Panc1 (cell line): Measurements from ENCODE around the gene OR51B4. TPM values are rescaled to one million over a fixed set of nuclear protein-coding genes. Genes with fewer than 3 reads are reported as not detected.

Experiments
- ATAC-seq: fragments of 200-7000 bp; cut with Tn5 transposase; 2 replicates; pipeline ENCODE4 v1.9.1; 2020; ENCODE audit warnings: mild to moderate bottlenecking, moderate library complexity
- BruUV-seq: library from RNA; stranded (reverse); fragments of 400-500 nt; replicated peaks from 2 replicates; lab custom pipeline; 2021; lab: Mats Ljungman, UMichigan
- CTCF ChIA-PET: fragments of 300-600 bp; sonication (Branson Sonifier 250); formaldehyde crosslinking; loops from one replicate; lab custom pipeline; 2022; ENCODE audit warnings: antibody characterized with exemption; lab: Charles Lee
- POLR2A ChIA-PET: fragments of 300-600 bp; sonication (Branson Sonifier 250); formaldehyde crosslinking; loops from one replicate; lab custom pipeline; 2022; ENCODE audit warnings: antibody characterized with exemption; lab: Charles Lee
- DNase-seq: peaks from one replicate; pipeline ENCODE4 v3.0.0-alpha.2; 2010; ENCODE audit warnings: low read depth, low spot score
- H3K27ac ChIP-seq: 2 replicates; pipeline ENCODE4 v1.5.1; 2011; ENCODE audit warnings: mild to moderate bottlenecking, low read length, inconsistent platforms
- H3K27me3 ChIP-seq: fragments of 200-500 bp; sonication (Bioruptor generic); 2 replicates; pipeline ENCODE4 v1.6.0; 2014; ENCODE audit warnings: low read length, inconsistent platforms; ENCODE audit not compliant: control insufficient read depth, insufficient read depth
- H3K36me3 ChIP-seq: fragments of 200-500 bp; sonication (Bioruptor generic); 2 replicates; pipeline ENCODE4 v1.5.1; 2014; ENCODE audit warnings: inconsistent platforms, mild to moderate bottlenecking, low read length, moderate library complexity; ENCODE audit not compliant: control insufficient read depth, insufficient read depth
- H3K4me1 ChIP-seq: 2 replicates; pipeline ENCODE4 v1.5.1; 2011; ENCODE audit warnings: inconsistent platforms, mild to moderate bottlenecking, low read length, moderate library complexity; ENCODE audit not compliant: control insufficient read depth, insufficient read depth
- H3K4me3 ChIP-seq, 2 experiments: 2 replicates each; pipeline ENCODE4 v1.5.1; 2011 to 2012; ENCODE audit warnings: low read depth in 2 of 2, low read length in 2 of 2, mild to moderate bottlenecking in 2 of 2, inconsistent platforms in 1 of 2, moderate library complexity in 1 of 2
- H3K9me3 ChIP-seq: fragments of 200-500 bp; sonication (Bioruptor generic); 2 replicates; pipeline ENCODE4 v1.5.1; 2014; ENCODE audit warnings: low read depth, mild to moderate bottlenecking, inconsistent platforms, low read length, moderate library complexity; ENCODE audit not compliant: control insufficient read depth, insufficient read depth
- POLR2AphosphoS5 ChIP-seq: IDR thresholded peaks from 2 replicates; pipeline ENCODE4 v1.6.1; 2012; ENCODE audit warnings: mild to moderate bottlenecking, low read depth, low read length, moderate library complexity
- SIN3A ChIP-seq: IDR thresholded peaks from 2 replicates; pipeline ENCODE4 v1.6.1; 2012; ENCODE audit warnings: low read depth, mild to moderate bottlenecking, low read length, moderate library complexity, borderline replicate concordance; ENCODE audit not compliant: insufficient read depth
- TCF7L2 ChIP-seq: IDR thresholded peaks from 2 replicates; pipeline ENCODE4 v1.6.1; 2011; ENCODE audit warnings: mild to moderate bottlenecking, low read depth, low read length, inconsistent platforms
- in situ Hi-C: cut with HindIII; loops from 2 replicates; pipeline ENCODE4 v1.10.0; 2016; ENCODE audit warnings: low sequenced_read_pairs, low pct_unique_long_range_greater_than_20kb
- intact Hi-C: fragments of 100-400 bp; cut with micrococcal nuclease; formaldehyde crosslinking; loops from one replicate; pipeline ENCODE4 v1.10.0; 2022; ENCODE audit not compliant: unreplicated experiment
- total RNA-seq: library from RNA; stranded (reverse); gene quantifications from one replicate; pipeline ENCODE4 v1.2.1, GENCODE V29; 2021; ENCODE audit not compliant: unreplicated experiment
- TF ChIP-seq, protein P1 (sequence below), 2 experiments: IDR thresholded peaks; 2 replicates each; pipeline ENCODE4 v1.6.1; 2011 to 2012; ENCODE audit warnings: low read depth in 2 of 2, control low read depth in 1 of 2, low read length in 1 of 2, mild to moderate bottlenecking in 1 of 2, moderate library complexity in 1 of 2; ENCODE audit not compliant: insufficient read depth in 1 of 2
- TF ChIP-seq, protein P2 (sequence below): fragments of 450-650 bp; IDR thresholded peaks from 2 replicates; pipeline ENCODE4 v1.5.1; 2017; ENCODE audit warnings: mild to moderate bottlenecking

The OR51B4 gene
- total RNA-seq, 1 experiment from 2014 or later, result not detected

DNA sequence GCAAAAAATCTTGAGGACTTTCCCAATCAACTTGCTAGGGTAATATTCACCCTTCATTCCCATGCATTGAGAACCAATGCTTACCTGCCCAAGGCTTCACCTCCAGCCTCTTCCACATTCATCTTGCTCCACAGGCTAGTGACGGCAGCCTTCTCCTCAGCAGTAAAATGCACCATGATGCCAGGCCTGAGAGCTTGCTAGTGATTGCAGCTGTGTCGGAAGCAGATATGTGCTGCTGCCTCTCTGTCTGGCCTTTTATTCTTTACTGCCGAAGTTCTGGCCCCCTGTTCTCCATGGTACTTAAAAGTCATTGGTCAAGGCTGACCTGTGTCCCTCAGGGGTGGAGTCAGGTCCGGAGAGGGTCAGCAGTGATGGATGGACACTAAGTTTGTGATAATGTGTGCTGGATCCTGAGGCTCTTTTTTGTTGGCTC is 32.0 kb downstream of the OR51B4 start, which contains the start of gene HBE1:
Gene HBE1 (minus strand): TSS at position 231 of the 433 bp plus-strand sequence. CDS start 55 bp downstream, at position 176.
- Histone ChIP-seq H3K27me3 (no peaks in the 10 kb centered on the region; the same call in 1 of the 2 replicates), H3K36me3 (no peaks in the 10 kb centered on the region), H3K4me3 (no peak within 1 kb of the TSS), H3K4me1 (no peaks in the 10 kb centered on the region), H3K27ac (no peak within 1 kb of the TSS), H3K9me3 (no peaks in the 10 kb centered on the region)
- intact Hi-C loops, result no loop called here
- ATAC-seq (no peak), DNase-seq (no peak)
- CTCF ChIA-PET, result no interaction called here
- no peak for TF ChIP-seq POLR2AphosphoS5
- TF ChIP-seq SIN3A, result no peak
- TF ChIP-seq, protein P1, sequence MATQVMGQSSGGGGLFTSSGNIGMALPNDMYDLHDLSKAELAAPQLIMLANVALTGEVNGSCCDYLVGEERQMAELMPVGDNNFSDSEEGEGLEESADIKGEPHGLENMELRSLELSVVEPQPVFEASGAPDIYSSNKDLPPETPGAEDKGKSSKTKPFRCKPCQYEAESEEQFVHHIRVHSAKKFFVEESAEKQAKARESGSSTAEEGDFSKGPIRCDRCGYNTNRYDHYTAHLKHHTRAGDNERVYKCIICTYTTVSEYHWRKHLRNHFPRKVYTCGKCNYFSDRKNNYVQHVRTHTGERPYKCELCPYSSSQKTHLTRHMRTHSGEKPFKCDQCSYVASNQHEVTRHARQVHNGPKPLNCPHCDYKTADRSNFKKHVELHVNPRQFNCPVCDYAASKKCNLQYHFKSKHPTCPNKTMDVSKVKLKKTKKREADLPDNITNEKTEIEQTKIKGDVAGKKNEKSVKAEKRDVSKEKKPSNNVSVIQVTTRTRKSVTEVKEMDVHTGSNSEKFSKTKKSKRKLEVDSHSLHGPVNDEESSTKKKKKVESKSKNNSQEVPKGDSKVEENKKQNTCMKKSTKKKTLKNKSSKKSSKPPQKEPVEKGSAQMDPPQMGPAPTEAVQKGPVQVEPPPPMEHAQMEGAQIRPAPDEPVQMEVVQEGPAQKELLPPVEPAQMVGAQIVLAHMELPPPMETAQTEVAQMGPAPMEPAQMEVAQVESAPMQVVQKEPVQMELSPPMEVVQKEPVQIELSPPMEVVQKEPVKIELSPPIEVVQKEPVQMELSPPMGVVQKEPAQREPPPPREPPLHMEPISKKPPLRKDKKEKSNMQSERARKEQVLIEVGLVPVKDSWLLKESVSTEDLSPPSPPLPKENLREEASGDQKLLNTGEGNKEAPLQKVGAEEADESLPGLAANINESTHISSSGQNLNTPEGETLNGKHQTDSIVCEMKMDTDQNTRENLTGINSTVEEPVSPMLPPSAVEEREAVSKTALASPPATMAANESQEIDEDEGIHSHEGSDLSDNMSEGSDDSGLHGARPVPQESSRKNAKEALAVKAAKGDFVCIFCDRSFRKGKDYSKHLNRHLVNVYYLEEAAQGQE (IDR thresholded peaks at IDR 0.05; ENCODE audit: insufficient read depth in 1 of 2, low read depth in 2 of 2, low read length in 1 of 2), result no peak
- TF ChIP-seq TCF7L2, result no peak
- TF ChIP-seq, protein P2, sequence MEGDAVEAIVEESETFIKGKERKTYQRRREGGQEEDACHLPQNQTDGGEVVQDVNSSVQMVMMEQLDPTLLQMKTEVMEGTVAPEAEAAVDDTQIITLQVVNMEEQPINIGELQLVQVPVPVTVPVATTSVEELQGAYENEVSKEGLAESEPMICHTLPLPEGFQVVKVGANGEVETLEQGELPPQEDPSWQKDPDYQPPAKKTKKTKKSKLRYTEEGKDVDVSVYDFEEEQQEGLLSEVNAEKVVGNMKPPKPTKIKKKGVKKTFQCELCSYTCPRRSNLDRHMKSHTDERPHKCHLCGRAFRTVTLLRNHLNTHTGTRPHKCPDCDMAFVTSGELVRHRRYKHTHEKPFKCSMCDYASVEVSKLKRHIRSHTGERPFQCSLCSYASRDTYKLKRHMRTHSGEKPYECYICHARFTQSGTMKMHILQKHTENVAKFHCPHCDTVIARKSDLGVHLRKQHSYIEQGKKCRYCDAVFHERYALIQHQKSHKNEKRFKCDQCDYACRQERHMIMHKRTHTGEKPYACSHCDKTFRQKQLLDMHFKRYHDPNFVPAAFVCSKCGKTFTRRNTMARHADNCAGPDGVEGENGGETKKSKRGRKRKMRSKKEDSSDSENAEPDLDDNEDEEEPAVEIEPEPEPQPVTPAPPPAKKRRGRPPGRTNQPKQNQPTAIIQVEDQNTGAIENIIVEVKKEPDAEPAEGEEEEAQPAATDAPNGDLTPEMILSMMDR, result no peak
- POLR2A ChIA-PET, result no interaction called here
- no TSS peak for BruUV-seq
- in situ Hi-C loops, result no loop called here

DNA sequence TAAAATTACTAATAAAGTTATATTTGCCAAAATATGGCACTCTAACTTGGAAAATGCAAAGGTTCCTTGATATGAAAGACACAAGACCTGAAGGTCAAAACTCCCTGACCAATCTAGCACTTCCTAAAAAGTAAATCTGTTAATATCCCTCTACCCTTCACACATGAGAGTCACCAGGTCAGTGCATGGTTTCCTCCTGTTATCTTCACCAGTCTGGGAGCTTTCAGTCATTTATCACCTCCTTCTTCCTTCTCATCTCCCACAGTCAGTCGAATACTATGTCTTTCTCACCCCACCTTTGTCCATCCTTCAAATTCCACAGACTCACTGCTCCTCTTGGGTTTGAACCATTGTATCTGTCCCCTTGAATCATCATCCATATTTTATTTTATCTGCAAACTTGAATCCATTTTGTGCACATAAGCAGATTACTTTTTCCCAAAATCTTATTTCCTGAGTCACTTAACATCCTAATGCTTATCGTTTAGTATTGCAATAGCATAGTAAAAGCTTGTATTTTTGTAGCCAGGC is 34.6 kb downstream of the OR51B4 start:
- DNase-seq (no peak), ATAC-seq (no peak)
- H3K36me3 ChIP-seq, result no peaks in the 10 kb centered on the region
- H3K27ac ChIP-seq, result no peak overlapping the region
- H3K4me1 ChIP-seq, result no peaks in the 10 kb centered on the region
- intact Hi-C loops, result no loop called here
- TF ChIP-seq POLR2AphosphoS5, result no peak
- no peak for TF ChIP-seq TCF7L2
- TF ChIP-seq, protein P2, result no peak
- no peak for TF ChIP-seq SIN3A
- TF ChIP-seq, protein P1 (IDR thresholded peaks at IDR 0.05; ENCODE audit: insufficient read depth in 1 of 2, low read depth in 2 of 2, low read length in 1 of 2), result no peak
- POLR2A ChIA-PET, result no interaction called here
- H3K27me3 ChIP-seq, result no peaks in the 10 kb centered on the region; the same call in 1 of the 2 replicates
- H3K4me3 ChIP-seq, result no peak overlapping the region
- BruUV-seq, result no TSS peak
- CTCF ChIA-PET, result interaction anchor here (0.6 kb wide), 1 partner anchor 10 kb away, joined by 4 read pairs; no protein-coding TSS in a partner anchor
- no peaks in the 10 kb centered on the region for H3K9me3 ChIP-seq
- in situ Hi-C loops, result no loop called here
